Endothelial cell of umbilical vein (primary cell): Measurements from ENCODE around the gene OR52A5. TPM values are rescaled to one million over a fixed set of nuclear protein-coding genes. Genes with fewer than 3 reads are reported as not detected.

Experiments
- BruUV-seq: library from RNA; stranded (reverse); fragments of 400-500 nt; replicated peaks from 2 replicates; lab custom pipeline; 2021; lab: Mats Ljungman, UMichigan
- CTCF ChIA-PET: fragments of 300-600, 350-600 bp; sonication (Branson Sonifier 250); formaldehyde crosslinking; loops from one replicate; lab custom pipeline; 2021; ENCODE audit warnings: antibody characterized with exemption, inconsistent platforms; lab: Charles Lee
- POLR2A ChIA-PET: fragments of 300-600, 350-600 bp; sonication (Branson Sonifier 250); formaldehyde crosslinking; loops from one replicate; lab custom pipeline; 2021; ENCODE audit warnings: antibody characterized with exemption, inconsistent platforms; lab: Charles Lee
- DNase-seq: peaks from one replicate; pipeline ENCODE4 v3.0.0-alpha.2; 2011; ENCODE audit warnings: low read depth, low spot score
- FAIRE-seq: peaks from 2 replicates; lab custom pipeline; 2011; peaks lifted over from hg19 to GRCh38; lab: Jason Lieb, UNC
- H2AFZ ChIP-seq: 2 replicates; pipeline ENCODE4 v1.6.0; 2012; ENCODE audit warnings: low read depth, low read length, control low read depth, inconsistent platforms
- H3K27ac ChIP-seq: 2 replicates; pipeline ENCODE4 v1.5.1; 2011; ENCODE audit warnings: low read depth, mild to moderate bottlenecking, control low read depth, low read length, moderate library complexity; ENCODE audit not compliant: insufficient read depth
- H3K27me3 ChIP-seq, 2 experiments: 2 replicates each; pipeline versions ENCODE4 v1.6.0 to v1.6.1; 2011; ENCODE audit warnings: low read length in 2 of 2, mixed read lengths in 1 of 2; ENCODE audit not compliant: control insufficient read depth in 2 of 2, insufficient read depth in 2 of 2
- H3K36me3 ChIP-seq, 2 experiments: 2 replicates in 1 of 2; 3 replicates in 1 of 2; pipeline ENCODE4 v1.5.1; 2011; ENCODE audit warnings: low read length in 2 of 2, mild to moderate bottlenecking in 1 of 2, moderate library complexity in 1 of 2; ENCODE audit not compliant: control insufficient read depth in 2 of 2, insufficient read depth in 2 of 2; ENCODE audit errors: extremely low read depth in 1 of 2
- H3K4me1 ChIP-seq: 3 replicates; pipeline ENCODE4 v1.5.1; 2011; ENCODE audit warnings: mild to moderate bottlenecking, low read length; ENCODE audit not compliant: control insufficient read depth, insufficient read depth; ENCODE audit errors: extremely low read depth
- H3K4me2 ChIP-seq: 2 replicates; pipeline ENCODE4 v1.6.1; 2011; ENCODE audit warnings: low read length, control low read depth, mixed read lengths; ENCODE audit not compliant: insufficient read depth
- H3K4me3 ChIP-seq, 3 experiments: fragments of 200-600 bp in 1 of 3; sonication (generic), shearing (Covaris generic) in 1 of 3; replicated peaks in 1 of 3; 2 replicates each; pipeline ENCODE4 v1.5.1; 2011 to 2016; ENCODE audit warnings: control low read depth in 3 of 3, low read length in 3 of 3, mild to moderate bottlenecking in 2 of 3, inconsistent platforms in 1 of 3, low read depth in 1 of 3, moderate library complexity in 1 of 3; ENCODE audit not compliant: insufficient read depth in 1 of 3
- H3K79me2 ChIP-seq: 2 replicates; pipeline ENCODE4 v1.6.0; 2012; ENCODE audit warnings: low read length, inconsistent platforms; ENCODE audit not compliant: control insufficient read depth, insufficient read depth
- H3K9ac ChIP-seq: replicated peaks from 2 replicates; pipeline ENCODE3; 2011; ENCODE audit warnings: low read length, control low read depth; ENCODE audit not compliant: insufficient read depth; ENCODE audit errors: extremely low read depth
- H3K9me1 ChIP-seq: replicated peaks from 3 replicates; pipeline ENCODE4 v1.6.0; 2011; ENCODE audit warnings: mild to moderate bottlenecking, low read length; ENCODE audit not compliant: control insufficient read depth, insufficient read depth; ENCODE audit errors: extremely low read depth
- H3K9me3 ChIP-seq: replicated peaks from 2 replicates; pipeline ENCODE4 v1.5.1; 2012; ENCODE audit warnings: low read length, inconsistent platforms; ENCODE audit not compliant: control insufficient read depth, insufficient read depth
- H4K20me1 ChIP-seq: replicated peaks from 2 replicates; pipeline ENCODE3; 2011; ENCODE audit warnings: mild to moderate bottlenecking, low read length; ENCODE audit not compliant: control insufficient read depth, insufficient read depth; ENCODE audit errors: extremely low read depth
- EZH2 ChIP-seq: IDR thresholded peaks from 2 replicates; pipeline ENCODE4 v1.6.1; 2012; ENCODE audit warnings: borderline replicate concordance, low read depth, mild to moderate bottlenecking, moderate library complexity, low read length, inconsistent platforms; ENCODE audit not compliant: severe bottlenecking
- FOS ChIP-seq: IDR thresholded peaks from 2 replicates; pipeline ENCODE4 v1.6.1; 2011; ENCODE audit warnings: mild to moderate bottlenecking, low read length, moderate library complexity, borderline replicate concordance; ENCODE audit not compliant: insufficient read depth
- GATA2 ChIP-seq: IDR thresholded peaks from 2 replicates; pipeline ENCODE4 v1.7.0; 2011; ENCODE audit warnings: low read depth, mild to moderate bottlenecking, moderate library complexity, mixed read lengths, low read length; ENCODE audit not compliant: insufficient read length, insufficient read depth
- JUN ChIP-seq: IDR thresholded peaks from 2 replicates; pipeline ENCODE4 v1.6.1; 2011; ENCODE audit warnings: borderline replicate concordance, low read depth; ENCODE audit not compliant: insufficient read length, insufficient read depth
- MYC ChIP-seq: IDR thresholded peaks from one replicate; pipeline ENCODE4 v1.6.1; 2011; ENCODE audit warnings: mild to moderate bottlenecking, low read depth, low read length
- POLR2A ChIP-seq: IDR thresholded peaks from 2 replicates; pipeline ENCODE4 v1.6.1; 2012; ENCODE audit warnings: low read depth, mild to moderate bottlenecking, control low read depth, low read length
- dilution Hi-C: fragments of 300-500 bp; cut with MboI; formaldehyde crosslinking; loops from one replicate; pipeline ENCODE4 v1.15.0; 2019; ENCODE audit warnings: low sequenced_read_pairs; ENCODE audit not compliant: extremely low pct_ligation_motif_present
- intact Hi-C: fragments of 100-400 bp; cut with micrococcal nuclease; formaldehyde crosslinking; loops from one replicate; pipeline ENCODE4 v1.10.0; 2022
- polyA plus RNA-seq, 4 experiments: library from polyadenylated mRNA; depleted of rRNA in 3 of 4; stranded (reverse) in 3 of 4; unstranded in 1 of 4; fragments of >200 nt; gene quantifications; 2 replicates each; pipeline versions ENCODE4 v1.2.1 to v1.2.3, GENCODE V29; 2011 to 2012; ENCODE audit warnings: missing spikeins in 1 of 4
- total RNA-seq: library from RNA; stranded (reverse); gene quantifications from 2 replicates; pipeline ENCODE4 v1.2.3, GENCODE V29; 2021
- TF ChIP-seq, protein P1 (sequence below), 2 donors: IDR thresholded peaks; 1 replicate in 1 of 2; 2 replicates in 1 of 2; pipeline ENCODE4 v1.5.1; 2011; ENCODE audit warnings: low read length in 2 of 2, mild to moderate bottlenecking in 2 of 2, moderate library complexity in 2 of 2, control low read depth in 1 of 2, inconsistent platforms in 1 of 2, low read depth in 1 of 2; ENCODE audit not compliant: insufficient read depth in 1 of 2; ENCODE audit errors: extremely low read depth in 1 of 2
- TF ChIP-seq, protein P2 (sequence below): IDR thresholded peaks from 2 replicates; pipeline ENCODE4 v1.6.1; 2011; ENCODE audit not compliant: insufficient read depth, insufficient read length

Gene OR52A5
- total and polyA plus RNA-seq, 2 donors (not counting 3 experiments of a cell fraction or from before 2014, with no cell fraction given), result not detected

DNA sequence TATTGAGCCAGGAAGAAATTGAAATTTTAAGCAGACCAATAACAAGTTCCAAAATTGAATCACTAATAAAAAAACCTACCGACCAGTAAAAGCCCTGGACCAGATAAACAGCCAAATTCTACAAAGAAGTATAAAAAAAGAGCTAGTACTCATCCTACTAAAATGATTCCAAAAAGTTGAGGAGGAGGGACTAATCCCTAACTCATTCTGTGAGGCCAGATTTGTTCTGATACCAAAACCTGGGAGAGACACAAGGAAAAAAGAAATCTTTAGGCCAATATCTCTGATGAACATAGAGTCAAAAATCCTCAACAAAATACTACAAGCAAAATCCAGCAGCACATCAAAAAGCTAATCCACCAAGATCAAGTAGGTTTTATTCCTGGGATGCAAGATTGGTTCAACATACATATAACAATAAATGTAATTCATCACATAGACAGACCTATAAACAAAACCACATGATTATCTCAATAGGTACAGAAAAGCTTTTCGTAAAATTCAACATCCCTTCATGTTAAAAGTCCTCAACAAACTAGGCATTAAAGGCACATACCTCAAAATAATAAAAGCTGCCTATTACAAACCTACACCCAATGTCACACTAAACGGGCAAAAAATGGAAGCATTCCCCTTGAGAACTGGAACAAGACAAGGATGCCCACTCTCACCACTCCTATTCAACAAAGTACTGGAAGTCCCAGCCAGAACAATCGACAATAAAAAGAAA, 13.1 kb downstream of the OR52A5 start:
- TF ChIP-seq GATA2 (no peak), JUN (no peak), EZH2 (no peak), FOS (no peak), POLR2A (no peak), MYC (no peak)
- TF ChIP-seq, protein P1, sequence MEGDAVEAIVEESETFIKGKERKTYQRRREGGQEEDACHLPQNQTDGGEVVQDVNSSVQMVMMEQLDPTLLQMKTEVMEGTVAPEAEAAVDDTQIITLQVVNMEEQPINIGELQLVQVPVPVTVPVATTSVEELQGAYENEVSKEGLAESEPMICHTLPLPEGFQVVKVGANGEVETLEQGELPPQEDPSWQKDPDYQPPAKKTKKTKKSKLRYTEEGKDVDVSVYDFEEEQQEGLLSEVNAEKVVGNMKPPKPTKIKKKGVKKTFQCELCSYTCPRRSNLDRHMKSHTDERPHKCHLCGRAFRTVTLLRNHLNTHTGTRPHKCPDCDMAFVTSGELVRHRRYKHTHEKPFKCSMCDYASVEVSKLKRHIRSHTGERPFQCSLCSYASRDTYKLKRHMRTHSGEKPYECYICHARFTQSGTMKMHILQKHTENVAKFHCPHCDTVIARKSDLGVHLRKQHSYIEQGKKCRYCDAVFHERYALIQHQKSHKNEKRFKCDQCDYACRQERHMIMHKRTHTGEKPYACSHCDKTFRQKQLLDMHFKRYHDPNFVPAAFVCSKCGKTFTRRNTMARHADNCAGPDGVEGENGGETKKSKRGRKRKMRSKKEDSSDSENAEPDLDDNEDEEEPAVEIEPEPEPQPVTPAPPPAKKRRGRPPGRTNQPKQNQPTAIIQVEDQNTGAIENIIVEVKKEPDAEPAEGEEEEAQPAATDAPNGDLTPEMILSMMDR (IDR thresholded peaks at IDR 0.05; ENCODE audit: extremely low read depth in 1 of 2, insufficient read depth in 1 of 2, low read depth in 1 of 2, low read length in 2 of 2), result no peak
- TF ChIP-seq, protein P2, sequence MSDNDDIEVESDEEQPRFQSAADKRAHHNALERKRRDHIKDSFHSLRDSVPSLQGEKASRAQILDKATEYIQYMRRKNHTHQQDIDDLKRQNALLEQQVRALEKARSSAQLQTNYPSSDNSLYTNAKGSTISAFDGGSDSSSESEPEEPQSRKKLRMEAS, result no peak
- ChIA-PET CTCF (interaction anchor here (0.6 to 2.5 kb wide), 23 partner anchors 9 to 938 kb away, joined by 3 to 58 read pairs (median 4); partner anchors contain the start of gene OR52A5), POLR2A (no interaction called here)
- DNase-seq (no peak), FAIRE-seq (no peak)
- Histone ChIP-seq H3K4me3 (no peak overlapping the region), H3K79me2 (no peaks in the 10 kb centered on the region), H3K9me3 (no peaks in the 10 kb centered on the region), H3K36me3 (no peaks in the 10 kb centered on the region), H3K9ac (no peak overlapping the region), H3K27ac (no peak overlapping the region), H3K27me3 (no peaks in the 10 kb centered on the region), H4K20me1 (no peaks in the 10 kb centered on the region), H3K4me2 (no peak overlapping the region), H3K4me1 (no peaks in the 10 kb centered on the region), H3K9me1 (no peaks in the 10 kb centered on the region), H2AFZ (no peak overlapping the region)
- intact Hi-C loops (loop anchor here (1.0 to 10.0 kb wide), 6 partner anchors 80 to 767 kb away; partner anchors contain the start of genes OR52E5 and OR52N2), dilution Hi-C loops (no loop called here)
- BruUV-seq, result no TSS peak
